H9 (cell line): Measurements from ENCODE around the gene RPUSD3. TPM values are rescaled to one million over a fixed set of nuclear protein-coding genes. Genes with fewer than 3 reads are reported as not detected.

Experiments
- DNase-seq: peaks from one replicate; pipeline ENCODE4 v3.0.0-alpha.2; 2017
- H2AFZ ChIP-seq: one replicate; pipeline ENCODE4 v1.6.1; 2013; ENCODE audit warnings: mild to moderate bottlenecking, low read length, control low read depth, moderate library complexity
- H2AK5ac ChIP-seq: 2 replicates; pipeline ENCODE4 v1.6.1; 2013; ENCODE audit warnings: low read length, control low read depth, mixed read lengths; ENCODE audit not compliant: insufficient read length
- H2BK120ac ChIP-seq: one replicate; pipeline ENCODE4 v1.6.1; 2013; ENCODE audit warnings: low read depth, mild to moderate bottlenecking, low read length, control low read depth, inconsistent platforms; ENCODE audit not compliant: poor library complexity, severe bottlenecking
- H2BK12ac ChIP-seq: 2 replicates; pipeline ENCODE4 v1.6.1; 2013; ENCODE audit warnings: low read length, control low read depth, mixed read lengths, low read depth; ENCODE audit not compliant: insufficient read length
- H2BK15ac ChIP-seq: 2 replicates; pipeline ENCODE4 v1.6.1; 2013; ENCODE audit warnings: low read depth, low read length, control low read depth
- H2BK20ac ChIP-seq: one replicate; pipeline ENCODE4 v1.6.1; 2013; ENCODE audit warnings: low read depth, mild to moderate bottlenecking, low read length, control low read depth, inconsistent platforms; ENCODE audit not compliant: poor library complexity, severe bottlenecking
- H2BK5ac ChIP-seq: 2 replicates; pipeline ENCODE4 v1.6.1; 2013; ENCODE audit warnings: low read length, control low read depth, mixed read lengths; ENCODE audit not compliant: insufficient read length
- H3K14ac ChIP-seq: 2 replicates; pipeline ENCODE4 v1.6.1; 2013; ENCODE audit warnings: low read length, control low read depth; ENCODE audit not compliant: insufficient read depth
- H3K18ac ChIP-seq: 2 replicates; pipeline ENCODE4 v1.6.1; 2013; ENCODE audit warnings: low read depth, mild to moderate bottlenecking, mixed read lengths, low read length, control low read depth; ENCODE audit not compliant: insufficient read length
- H3K23ac ChIP-seq: 2 replicates; pipeline ENCODE4 v1.6.1; 2013; ENCODE audit warnings: low read length, control low read depth, mixed read lengths, low read depth; ENCODE audit not compliant: insufficient read length
- H3K23me2 ChIP-seq: 2 replicates; pipeline ENCODE4 v1.6.1; 2013; ENCODE audit warnings: low read depth, mild to moderate bottlenecking, mixed read lengths, low read length, control low read depth; ENCODE audit not compliant: insufficient read length, poor library complexity, severe bottlenecking
- H3K27ac ChIP-seq: 2 replicates; pipeline ENCODE4 v1.5.1; 2013; ENCODE audit warnings: low read length, control low read depth, mixed read lengths, low read depth; ENCODE audit not compliant: insufficient read length
- H3K27me3 ChIP-seq: 2 replicates; pipeline ENCODE4 v1.6.1; 2013; ENCODE audit warnings: low read length, control low read depth, inconsistent platforms; ENCODE audit not compliant: insufficient read depth
- H3K4ac ChIP-seq: 2 replicates; pipeline ENCODE4 v1.6.1; 2013; ENCODE audit warnings: low read depth, mild to moderate bottlenecking, control low read depth, inconsistent platforms, low read length, moderate library complexity
- H3K4me1 ChIP-seq: 2 replicates; pipeline ENCODE4 v1.6.1; 2013; ENCODE audit warnings: low read length, control low read depth, inconsistent platforms; ENCODE audit not compliant: insufficient read depth
- H3K4me2 ChIP-seq: 2 replicates; pipeline ENCODE4 v1.6.1; 2013; ENCODE audit warnings: low read length, control low read depth, mixed read lengths; ENCODE audit not compliant: insufficient read length, insufficient read depth
- H3K56ac ChIP-seq: 2 replicates; pipeline ENCODE4 v1.6.1; 2013; ENCODE audit warnings: low read depth, mild to moderate bottlenecking, mixed read lengths, low read length, control low read depth; ENCODE audit not compliant: insufficient read length
- H3K79me1 ChIP-seq: 2 replicates; pipeline ENCODE4 v1.6.1; 2013; ENCODE audit warnings: low read depth, mild to moderate bottlenecking, moderate library complexity, low read length, control low read depth, inconsistent platforms; ENCODE audit not compliant: insufficient read depth, poor library complexity, severe bottlenecking
- H3K79me2 ChIP-seq: 2 replicates; pipeline ENCODE4 v1.6.1; 2013; ENCODE audit warnings: low read length, control low read depth, inconsistent platforms; ENCODE audit not compliant: insufficient read depth
- H3K9ac ChIP-seq: 2 replicates; pipeline ENCODE4 v1.6.1; 2013; ENCODE audit warnings: low read length, control low read depth, mixed read lengths; ENCODE audit not compliant: insufficient read length; ENCODE audit errors: extremely low read depth
- H3K9me3 ChIP-seq: one replicate; pipeline ENCODE4 v1.6.1; 2013; ENCODE audit warnings: low read depth, low read length, inconsistent platforms; ENCODE audit not compliant: control insufficient read depth
- H3T11ph ChIP-seq: one replicate; pipeline ENCODE4 v1.6.1; 2013; ENCODE audit warnings: mild to moderate bottlenecking, low read length, control low read depth, inconsistent platforms
- H4K20me1 ChIP-seq: one replicate; pipeline ENCODE4 v1.6.1; 2013; ENCODE audit not compliant: control insufficient read depth, insufficient read length, insufficient read depth
- H4K5ac ChIP-seq: 2 replicates; pipeline ENCODE4 v1.6.1; 2013; ENCODE audit warnings: low read depth, mild to moderate bottlenecking, mixed read lengths, low read length, control low read depth; ENCODE audit not compliant: insufficient read length
- H4K8ac ChIP-seq: replicated peaks from 2 replicates; pipeline ENCODE4 v1.6.1; 2013; ENCODE audit warnings: low read length, control low read depth, mixed read lengths, low read depth; ENCODE audit not compliant: insufficient read length
- H4K91ac ChIP-seq: 2 replicates; pipeline ENCODE4 v1.6.1; 2013; ENCODE audit warnings: low read depth, mild to moderate bottlenecking, moderate library complexity, mixed read lengths, low read length, control low read depth; ENCODE audit not compliant: insufficient read length
- H3K27ac Mint-ChIP-seq, 3 experiments: 2 replicates in 2 of 3; 3 replicates in 1 of 3; pipeline ENCODE4 v1.8.0; 2020 to 2021; ENCODE audit warnings: mixed read lengths in 3 of 3, mild to moderate bottlenecking in 1 of 3, moderate library complexity in 1 of 3
- H3K27me3 Mint-ChIP-seq: 2 replicates; pipeline ENCODE4 v1.8.0; 2021; ENCODE audit warnings: low read depth, mild to moderate bottlenecking, moderate library complexity, mixed read lengths
- H3K36me3 Mint-ChIP-seq, 3 experiments: 2 replicates in 2 of 3; 3 replicates in 1 of 3; pipeline ENCODE4 v1.8.0; 2020 to 2021; ENCODE audit warnings: low read depth in 3 of 3, mixed read lengths in 3 of 3; ENCODE audit not compliant: insufficient read depth in 1 of 3
- H3K4me1 Mint-ChIP-seq, 2 experiments: 2 replicates each; pipeline ENCODE4 v1.8.0; 2020; ENCODE audit warnings: mixed read lengths in 2 of 2
- H3K4me3 Mint-ChIP-seq, 2 experiments: 2 replicates in 1 of 2; 3 replicates in 1 of 2; pipeline ENCODE4 v1.8.0; 2020 to 2021; ENCODE audit warnings: mild to moderate bottlenecking in 2 of 2, mixed read lengths in 2 of 2, moderate library complexity in 1 of 2
- H3K9me3 Mint-ChIP-seq, 2 experiments: 2 replicates in 1 of 2; 3 replicates in 1 of 2; pipeline ENCODE4 v1.8.0; 2020; ENCODE audit warnings: mild to moderate bottlenecking in 2 of 2, mixed read lengths in 2 of 2, moderate library complexity in 1 of 2
- WGBS: extraction: QIAGEN DNeasy Blood & Tissue Kit; methylation state at CpG from one replicate; pipeline ENCODE4 v1.1.7; 2013; ENCODE audit warnings: missing lambda C conversion rate, low lambda C conversion rate, mixed read lengths; ENCODE audit not compliant: insufficient read length; ENCODE audit errors: extremely low coverage; 5-methylcytosine and 5-hydroxymethylcytosine counted together
- total RNA-seq: library from RNA; stranded (reverse); gene quantifications from 2 replicates; pipeline ENCODE4 v1.2.1, GENCODE V29; 2021
- TF ChIP-seq, protein P1 (sequence below): fragments of 200-600 bp; sonication (generic); conservative IDR thresholded peaks from 3 replicates; pipeline ENCODE4 v1.8.0; 2021; ENCODE audit warnings: antibody characterized with exemption, mild to moderate bottlenecking

RPUSD3 gene
- total RNA-seq, 1 experiment from 2014 or later, result 59.5 TPM

DNA sequence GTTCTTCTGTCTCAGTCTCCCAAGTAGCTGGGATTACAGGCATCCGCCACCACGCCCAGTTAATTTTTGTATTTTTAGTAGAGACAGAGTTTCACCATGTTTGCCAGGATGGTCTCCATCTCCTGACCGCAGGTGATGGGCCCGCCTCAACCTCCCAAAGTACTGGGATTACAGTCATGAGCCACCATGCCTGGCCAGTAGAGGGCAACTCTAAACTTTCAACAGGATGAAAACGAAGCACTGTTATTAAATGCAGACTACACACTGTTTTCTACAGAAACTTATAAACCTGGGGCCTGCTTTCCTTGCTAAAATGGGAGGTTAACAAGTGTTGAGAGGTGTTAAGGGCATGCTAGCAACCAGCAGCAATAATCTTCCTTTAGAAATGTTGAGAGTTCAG lies 43.3 kb downstream of the RPUSD3 start:
- Histone ChIP-seq H3K79me1 (no peaks in the 10 kb centered on the region), H4K8ac (no peak overlapping the region), H3K4ac (no peak overlapping the region), H2BK120ac (no peak overlapping the region), H2AK5ac (no peak overlapping the region), H2BK15ac (no peak overlapping the region), H3K14ac (no peak overlapping the region), H2AFZ (no peak overlapping the region), H3K23me2 (no peaks in the 10 kb centered on the region), H2BK5ac (no peak overlapping the region), H3K23ac (no peak overlapping the region), H3K9ac (no peak overlapping the region), H3K4me2 (no peak overlapping the region), H4K5ac (no peak overlapping the region), H3K27ac (no peak overlapping the region), H3K27me3 (no peaks in the 10 kb centered on the region; the same call in 1 of the 2 replicates), H3K56ac (no peak overlapping the region), H2BK12ac (no peak overlapping the region), H4K20me1 (no peaks in the 10 kb centered on the region), H3K18ac (no peak overlapping the region), H3T11ph (no peak overlapping the region), H4K91ac (no peak overlapping the region), H3K9me3 (no peaks in the 10 kb centered on the region), H3K79me2 (no peaks in the 10 kb centered on the region), H3K4me1 (no peaks in the 10 kb centered on the region), H2BK20ac (no peak overlapping the region)
- Mint-ChIP-seq H3K36me3 (peaks cover 62 to 89% (median 76%) of the 10 kb centered on the region in 3 experiments; a peak in 6 of 7 replicates), H3K4me1 (no peaks in the 10 kb centered on the region), H3K4me3 (no peak overlapping the region), H3K27ac (no peak overlapping the region), H3K27me3 (no peaks in the 10 kb centered on the region), H3K9me3 (no peaks in the 10 kb centered on the region)
- WGBS, result no CpG with 5 or more reads among the region's 5 CpGs
- TF ChIP-seq, protein P1, sequence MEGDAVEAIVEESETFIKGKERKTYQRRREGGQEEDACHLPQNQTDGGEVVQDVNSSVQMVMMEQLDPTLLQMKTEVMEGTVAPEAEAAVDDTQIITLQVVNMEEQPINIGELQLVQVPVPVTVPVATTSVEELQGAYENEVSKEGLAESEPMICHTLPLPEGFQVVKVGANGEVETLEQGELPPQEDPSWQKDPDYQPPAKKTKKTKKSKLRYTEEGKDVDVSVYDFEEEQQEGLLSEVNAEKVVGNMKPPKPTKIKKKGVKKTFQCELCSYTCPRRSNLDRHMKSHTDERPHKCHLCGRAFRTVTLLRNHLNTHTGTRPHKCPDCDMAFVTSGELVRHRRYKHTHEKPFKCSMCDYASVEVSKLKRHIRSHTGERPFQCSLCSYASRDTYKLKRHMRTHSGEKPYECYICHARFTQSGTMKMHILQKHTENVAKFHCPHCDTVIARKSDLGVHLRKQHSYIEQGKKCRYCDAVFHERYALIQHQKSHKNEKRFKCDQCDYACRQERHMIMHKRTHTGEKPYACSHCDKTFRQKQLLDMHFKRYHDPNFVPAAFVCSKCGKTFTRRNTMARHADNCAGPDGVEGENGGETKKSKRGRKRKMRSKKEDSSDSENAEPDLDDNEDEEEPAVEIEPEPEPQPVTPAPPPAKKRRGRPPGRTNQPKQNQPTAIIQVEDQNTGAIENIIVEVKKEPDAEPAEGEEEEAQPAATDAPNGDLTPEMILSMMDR, result peak; percentile 57
- no peak for DNase-seq
